ENCODE measurements around the gene AFF3.

- no peak for TF ChIP-seq CTCF (IDR thresholded peaks at IDR 0.05 in 8 of 11, conservative IDR thresholded peaks at IDR 0.05 in 3 of 11)
- TF ChIP-seq POLR2A (IDR thresholded peaks at IDR 0.05) = no peak
Measured at GRCh38 chr2:100034431-100034830, 108.0 kb downstream of the AFF3 start.

Data from spleen (tissue), 7 donors.